A549 (cell line): ENCODE measurements around the gene EDN2. TPM values are rescaled to one million over a fixed set of nuclear protein-coding genes. Genes with fewer than 3 reads are reported as not detected.

Source experiments
- ATAC-seq, 2 experiments: fragments of 200-7000 bp in 1 of 2; fragments of >200 bp in 1 of 2; cut with Nextera tagmentation in 1 of 2; cut with Tn5 transposase in 1 of 2; 3 replicates each; pipeline versions ENCODE4 v1.8.0 to v1.9.1; 2018 to 2020; ENCODE audit warnings: mild to moderate bottlenecking in 1 of 2, moderate library complexity in 1 of 2
- CTCF ChIA-PET: fragments of 300-600 bp; sonication (Branson Sonifier 250); formaldehyde crosslinking; extraction: SDS; loops from one replicate; lab custom pipeline; 2021; ENCODE audit warnings: antibody characterized with exemption, inconsistent platforms; lab: Yijun Ruan, JAX
- POLR2A ChIA-PET: fragments of 350-600 bp; formaldehyde crosslinking; extraction: SDS; loops from one replicate; lab custom pipeline; 2021; ENCODE audit warnings: antibody characterized with exemption, inconsistent platforms; lab: Yijun Ruan, JAX
- DNase-seq, 2 experiments: peaks; one replicate each; pipeline versions ENCODE4 v3.0.0 to v3.0.0-alpha.2; 2011 to 2016; ENCODE audit warnings: low read depth in 1 of 2, low spot score in 1 of 2
- FAIRE-seq: peaks from 2 replicates; lab custom pipeline; 2011; peaks lifted over from hg19 to GRCh38; lab: Jason Lieb, UNC
- H3K27ac ChIP-seq, 2 experiments: fragments of >200 bp; sonication (Bioruptor Twin); formaldehyde crosslinking; 3 replicates each; pipeline ENCODE4 v1.5.1; 2016 to 2017
- H3K4me1 ChIP-seq: fragments of >200 bp; sonication (Bioruptor Twin); formaldehyde crosslinking; 3 replicates; pipeline ENCODE4 v1.6.1; 2016
- H3K4me2 ChIP-seq: fragments of >200 bp; sonication (Bioruptor Twin); formaldehyde crosslinking; 3 replicates; pipeline ENCODE4 v1.6.1; 2016
- H3K4me3 ChIP-seq: fragments of >200 bp; sonication (Bioruptor Twin); formaldehyde crosslinking; 3 replicates; pipeline ENCODE4 v1.5.1; 2016
- H3K9me3 ChIP-seq: fragments of >200 bp; sonication (Bioruptor Twin); formaldehyde crosslinking; 3 replicates; pipeline ENCODE4 v1.6.1; 2016
- BCL3 ChIP-seq: fragments of >200 bp; sonication (Bioruptor Twin); formaldehyde crosslinking; IDR thresholded peaks from 3 replicates; pipeline ENCODE4 v1.6.1; 2016
- BHLHE40 ChIP-seq: IDR thresholded peaks from 2 replicates; pipeline ENCODE4 v1.6.1; 2012; ENCODE audit warnings: low read depth, low read length, inconsistent platforms
- CBX2 ChIP-seq: fragments of 200-600 bp; sonication (generic); IDR thresholded peaks from 2 replicates; pipeline ENCODE4 v1.6.1; 2016; ENCODE audit warnings: low read depth, mild to moderate bottlenecking, borderline replicate concordance
- EHF ChIP-seq: fragments of 250-450 bp; sonication (Bioruptor Pico); IDR thresholded peaks from 2 replicates; pipeline ENCODE4 v1.5.0; 2020; ENCODE audit warnings: mild to moderate bottlenecking
- EP300 ChIP-seq, 2 experiments: fragments of >200 bp; sonication (Bioruptor Twin); formaldehyde crosslinking; IDR thresholded peaks; 2 replicates in 1 of 2; 3 replicates in 1 of 2; pipeline ENCODE4 v1.6.1; 2016 to 2017
- ESRRA ChIP-seq: fragments of 150-350 bp; IDR thresholded peaks from 2 replicates; pipeline ENCODE4 v1.6.1; 2014; ENCODE audit warnings: mild to moderate bottlenecking, low read length, borderline replicate concordance
- FOSL2 ChIP-seq, 2 experiments: fragments of 450-650 bp in 1 of 2; fragments of >200 bp in 1 of 2; sonication (Bioruptor Twin) in 1 of 2; formaldehyde crosslinking; IDR thresholded peaks; 2 replicates each; pipeline versions ENCODE4 v1.5.0 to v1.6.1; 2016 to 2020; ENCODE audit warnings: mild to moderate bottlenecking in 1 of 2, moderate library complexity in 1 of 2
- GATA3 ChIP-seq: IDR thresholded peaks from 2 replicates; pipeline ENCODE4 v1.6.1; 2012; ENCODE audit warnings: borderline replicate concordance
- HOXA7 ChIP-seq: fragments of 250-450 bp; sonication (Bioruptor Pico); IDR thresholded peaks from 2 replicates; pipeline ENCODE4 v1.5.0; 2020; ENCODE audit warnings: mild to moderate bottlenecking, moderate library complexity
- JUNB ChIP-seq: fragments of >200 bp; sonication (Bioruptor Twin); formaldehyde crosslinking; IDR thresholded peaks from 2 replicates; pipeline ENCODE4 v1.6.1; 2016
- KDM1A ChIP-seq: fragments of 200-600 bp; sonication (generic); IDR thresholded peaks from 2 replicates; pipeline ENCODE4 v1.6.1; 2016; ENCODE audit warnings: low read depth, mild to moderate bottlenecking
- KDM5A ChIP-seq: fragments of 200-600 bp; sonication (generic); IDR thresholded peaks from 2 replicates; pipeline ENCODE4 v1.6.1; 2016; ENCODE audit warnings: antibody characterized with exemption, mild to moderate bottlenecking
- MAFK ChIP-seq: fragments of 450-650 bp; IDR thresholded peaks from 2 replicates; pipeline ENCODE4 v1.6.1; 2014; ENCODE audit not compliant: partially characterized antibody
- MAZ ChIP-seq: fragments of 150-350 bp; IDR thresholded peaks from 2 replicates; pipeline ENCODE4 v1.6.1; 2014; ENCODE audit warnings: antibody characterized with exemption, low read depth, low read length, borderline replicate concordance
- RARB ChIP-seq: fragments of 250-450 bp; sonication (Bioruptor Pico); IDR thresholded peaks from 2 replicates; pipeline ENCODE4 v1.8.0; 2021; ENCODE audit warnings: mild to moderate bottlenecking, moderate library complexity
- REST ChIP-seq: fragments of 200-600 bp; sonication (generic); IDR thresholded peaks from 2 replicates; pipeline ENCODE4 v1.6.1; 2016; ENCODE audit warnings: antibody characterized with exemption, mild to moderate bottlenecking, moderate library complexity
- RFX5 ChIP-seq: fragments of 450-650 bp; IDR thresholded peaks from 2 replicates; pipeline ENCODE4 v1.7.1; 2014; ENCODE audit warnings: antibody characterized with exemption, mild to moderate bottlenecking, moderate library complexity
- RNF2 ChIP-seq: fragments of 200-600 bp; sonication (generic); IDR thresholded peaks from 2 replicates; pipeline ENCODE4 v1.6.1; 2016; ENCODE audit warnings: low read depth, mild to moderate bottlenecking, antibody characterized with exemption, moderate library complexity, borderline replicate concordance
- TP53 ChIP-seq: fragments of 250-450 bp; sonication (Bioruptor Pico); IDR thresholded peaks from 2 replicates; pipeline ENCODE4 v1.5.0; 2021; ENCODE audit warnings: mild to moderate bottlenecking, moderate library complexity
- ZFP36 ChIP-seq: fragments of 450-650 bp; IDR thresholded peaks from 2 replicates; pipeline ENCODE4 v1.6.1; 2014; ENCODE audit warnings: borderline replicate concordance; ENCODE audit not compliant: partially characterized antibody
- WGBS: methylation state at CpG from one replicate; pipeline ENCODE4 v1.1.6; 2017; ENCODE audit errors: missing lambda C conversion rate; 5-methylcytosine and 5-hydroxymethylcytosine counted together
- polyA plus RNA-seq, 4 experiments: library from polyadenylated mRNA; depleted of rRNA in 3 of 4; stranded (reverse); fragments of >200 nt; fragmentation: RNase III in 1 of 4; extraction: RNeasy Plus Mini Kit Qiagen cat#74134 plus additional on column Dnase treatment in 1 of 4; gene quantifications; 2 replicates in 3 of 4; 3 replicates in 1 of 4; pipeline ENCODE4 v1.2.3, GENCODE V29; 2011 to 2017
- TF ChIP-seq, protein P1 (sequence below): fragments of 250-450 bp; sonication (Bioruptor Pico); IDR thresholded peaks from 2 replicates; pipeline ENCODE4 v1.5.0; 2021; ENCODE audit warnings: mild to moderate bottlenecking, moderate library complexity, borderline replicate concordance
- TF ChIP-seq, protein P2 (sequence below): IDR thresholded peaks from 2 replicates; pipeline ENCODE4 v1.6.1; 2012

The EDN2 gene
- polyA plus RNA-seq, 2 of the 4 experiments (the other 2 are of a cell fraction) = 1.2 to 3.2 TPM

- CTCF ChIA-PET = interaction anchor here (0.9 to 5.5 kb wide), 12 partner anchors 10 to 213 kb away, joined by 3 to 45 read pairs (median 6); partner anchors contain the start of gene EDN2
- Histone ChIP-seq H3K4me2 (peak overlapping the region; percentile 62; the same call in 2 of the 3 replicates), H3K9me3 (no peaks in the 10 kb centered on the region), H3K4me3 (no peak overlapping the region), H3K4me1 (peaks cover 72% of the 10 kb centered on the region), H3K27ac (peak overlapping the region; percentile 82 to 100)
- DNase-seq = no peak
- POLR2A ChIA-PET = interaction anchor here (0.7 kb wide), 1 partner anchor 10 kb away, joined by 3 read pairs; no protein-coding TSS in a partner anchor
- WGBS = 88% methylated on average over 2 of the region's 9 CpGs
- no peak for ATAC-seq
- FAIRE-seq = no peak
- TF ChIP-seq ESRRA = no peak
- TF ChIP-seq EHF = no peak
- no peak for TF ChIP-seq RNF2
- TF ChIP-seq BCL3 = no peak
- no peak for TF ChIP-seq KDM5A
- no peak for TF ChIP-seq CBX2
- no peak for TF ChIP-seq HOXA7 (CRISPR knock-in tag)
- TF ChIP-seq REST = no peak
- TF ChIP-seq TP53 = no peak
- TF ChIP-seq, protein P1, sequence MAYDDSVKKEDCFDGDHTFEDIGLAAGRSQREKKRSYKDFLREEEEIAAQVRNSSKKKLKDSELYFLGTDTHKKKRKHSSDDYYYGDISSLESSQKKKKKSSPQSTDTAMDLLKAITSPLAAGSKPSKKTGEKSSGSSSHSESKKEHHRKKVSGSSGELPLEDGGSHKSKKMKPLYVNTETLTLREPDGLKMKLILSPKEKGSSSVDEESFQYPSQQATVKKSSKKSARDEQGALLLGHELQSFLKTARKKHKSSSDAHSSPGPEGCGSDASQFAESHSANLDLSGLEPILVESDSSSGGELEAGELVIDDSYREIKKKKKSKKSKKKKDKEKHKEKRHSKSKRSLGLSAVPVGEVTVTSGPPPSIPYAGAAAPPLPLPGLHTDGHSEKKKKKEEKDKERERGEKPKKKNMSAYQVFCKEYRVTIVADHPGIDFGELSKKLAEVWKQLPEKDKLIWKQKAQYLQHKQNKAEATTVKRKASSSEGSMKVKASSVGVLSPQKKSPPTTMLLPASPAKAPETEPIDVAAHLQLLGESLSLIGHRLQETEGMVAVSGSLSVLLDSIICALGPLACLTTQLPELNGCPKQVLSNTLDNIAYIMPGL (CRISPR knock-in tag) = no peak
- no peak for TF ChIP-seq KDM1A
- no peak for TF ChIP-seq BHLHE40
- no peak for TF ChIP-seq GATA3
- TF ChIP-seq RFX5 = no peak
- no peak for TF ChIP-seq MAZ
- TF ChIP-seq ZFP36 = no peak
Measured at GRCh38 chr1:41493626-41494350, 9.3 kb upstream of the EDN2 start.

DNA sequence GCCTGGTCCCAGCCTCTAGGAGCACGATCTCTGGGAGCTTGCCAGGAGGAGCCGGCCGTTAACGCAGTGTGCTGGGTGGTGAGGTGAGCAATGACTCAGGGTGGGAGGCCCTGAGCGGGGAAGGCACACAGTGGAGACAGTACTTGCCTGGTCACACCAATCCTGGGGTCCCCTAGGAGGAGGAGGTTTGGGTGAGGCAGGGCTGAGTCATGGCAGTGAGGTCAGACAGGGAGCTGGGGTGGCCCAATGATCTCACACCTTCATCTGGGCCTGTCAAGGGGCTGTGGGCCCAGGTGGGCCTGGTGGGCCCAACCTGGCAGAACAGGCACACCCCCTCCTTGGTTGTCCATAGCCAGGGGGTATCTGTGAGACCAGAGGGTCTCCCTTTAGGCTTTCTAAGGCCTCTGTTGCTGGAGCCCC, 8.6 kb upstream of the EDN2 start:
- no CpG with 5 or more reads among the region's 5 CpGs for WGBS
- TF ChIP-seq EP300 (IDR thresholded peaks at IDR 0.05) = peak in 1 of 2 experiments; percentile 23; a peak in 1 of 5 replicates
- no peak for TF ChIP-seq KDM1A
- no peak for TF ChIP-seq RARB (CRISPR knock-in tag)
- peak; percentile 57 for TF ChIP-seq FOSL2 (IDR thresholded peaks at IDR 0.05)
- peak; percentile 73 for TF ChIP-seq FOSL2 (CRISPR knock-in tag; IDR thresholded peaks at IDR 0.05)
- no peak for TF ChIP-seq RNF2
- peak; percentile 30 for TF ChIP-seq ZFP36
- TF ChIP-seq MAFK = peak; percentile 14
- TF ChIP-seq, protein P2, sequence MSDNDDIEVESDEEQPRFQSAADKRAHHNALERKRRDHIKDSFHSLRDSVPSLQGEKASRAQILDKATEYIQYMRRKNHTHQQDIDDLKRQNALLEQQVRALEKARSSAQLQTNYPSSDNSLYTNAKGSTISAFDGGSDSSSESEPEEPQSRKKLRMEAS = peak; percentile 51; the same call in 1 of the 2 replicates
- peak; percentile 50 for TF ChIP-seq JUNB
- Histone ChIP-seq H3K9me3 (no peaks in the 10 kb centered on the region), H3K4me1 (peaks cover 72% of the 10 kb centered on the region), H3K4me2 (peak overlapping the region; percentile 62), H3K27ac (peak overlapping the region; percentile 82 to 100), H3K4me3 (no peak overlapping the region)
- POLR2A ChIA-PET = interaction anchor here (0.7 to 1.1 kb wide), 2 partner anchors 9 to 16 kb away, joined by 3 read pairs; no protein-coding TSS in a partner anchor
- ATAC-seq (peak; percentile 73 to 78), DNase-seq (peak; percentile 61 to 87), FAIRE-seq (no peak)
- CTCF ChIA-PET = interaction anchor here (0.9 to 5.5 kb wide), 12 partner anchors 10 to 212 kb away, joined by 3 to 45 read pairs (median 6); partner anchors contain the start of gene EDN2
